Right lobe of liver (tissue), 6 donors: Measurements from ENCODE around the gene POLR1F. TPM values are rescaled to one million over a fixed set of nuclear protein-coding genes. Genes with fewer than 3 reads are reported as not detected.

Source experiments
- ATAC-seq, 4 donors: fragments of 200-7000 bp; cut with Tn5 transposase; one replicate each; pipeline ENCODE4 v1.9.1; 2020; ENCODE audit warnings: mild to moderate bottlenecking in 4 of 4, moderate library complexity in 4 of 4
- DNase-seq, 3 donors: peaks; one replicate each; pipeline ENCODE4 v3.0.0-alpha.2; 2020
- H3K27ac ChIP-seq, 3 donors: fragments of 200-600 bp; one replicate each; pipeline ENCODE4 v1.8.0; 2022
- H3K27me3 ChIP-seq, 2 donors: fragments of 200-600 bp; one replicate each; pipeline ENCODE4 v1.8.0; 2022
- H3K36me3 ChIP-seq, 4 donors: fragments of 200-600 bp; sonication (generic) in 1 of 4; one replicate each; pipeline versions ENCODE4 v1.5.1 to v1.8.0; 2017 to 2022; ENCODE audit warnings: control low read depth in 1 of 4
- H3K4me1 ChIP-seq, 4 donors: fragments of 200-600 bp; sonication (generic) in 1 of 4; one replicate each; pipeline versions ENCODE4 v1.5.1 to v1.8.0; 2017 to 2022; ENCODE audit warnings: control low read depth in 1 of 4
- H3K4me3 ChIP-seq, 3 donors: fragments of 200-600 bp; one replicate each; pipeline ENCODE4 v1.8.0; 2022
- H3K9me3 ChIP-seq, 4 donors: fragments of 200-600 bp; sonication (generic) in 1 of 4; one replicate each; pipeline versions ENCODE4 v1.5.1 to v1.8.0; 2017 to 2022; ENCODE audit warnings: control low read depth in 1 of 4
- CTCF ChIP-seq, 4 donors: fragments of 200-600 bp in 3 of 4; fragments of 450-650 bp in 1 of 4; IDR thresholded peaks; one replicate each; pipeline versions ENCODE4 v1.5.1 to v1.8.0; 2016 to 2022; ENCODE audit warnings: antibody characterized with exemption in 4 of 4, mild to moderate bottlenecking in 2 of 4
- POLR2A ChIP-seq: fragments of 450-650 bp; IDR thresholded peaks from one replicate; pipeline ENCODE4 v1.6.1; 2017; ENCODE audit warnings: antibody characterized with exemption, mild to moderate bottlenecking
- WGBS: methylation state at CpG from one replicate; pipeline ENCODE4 v1.1.6; 2018; ENCODE audit warnings: low coverage, low lambda C conversion rate; ENCODE audit not compliant: insufficient coverage; ENCODE audit errors: missing lambda C conversion rate; 5-methylcytosine and 5-hydroxymethylcytosine counted together
- intact Hi-C, 2 donors: fragments of 100-400 bp; cut with DNase I; formaldehyde crosslinking; loops; one replicate each; pipeline versions ENCODE4 v1.11.2 to v1.14.1; 2022
- total RNA-seq, 6 experiments: library from RNA; depleted of rRNA in 2 of 6; stranded (reverse); fragments of >200 nt in 2 of 6; fragmentation: NEBNext Ultra II Directional in 3 of 6; extraction: Animal tissue kit (Norgen Biotek cat#: 25700) in 3 of 6; gene quantifications; one replicate each; pipeline versions ENCODE4 v1.1.0 to v1.2.4, GENCODE V29; 2016 to 2023
- donor health status: DM: no; HTN: yes; CAD: no.
- donor health status: DM: no; HTN: no; CAD: no.
- donor health status: DM: no; HTN: no; CAD: no.
- donor health status: DM: no; HTN: yes; CAD: no.
- donor health status: DM: no; HTN: yes; CAD: no.

Gene POLR1F
- total RNA-seq, 6 experiments from 2014 or later: 2.9 to 10.1 (median 6.2) TPM

DNA sequence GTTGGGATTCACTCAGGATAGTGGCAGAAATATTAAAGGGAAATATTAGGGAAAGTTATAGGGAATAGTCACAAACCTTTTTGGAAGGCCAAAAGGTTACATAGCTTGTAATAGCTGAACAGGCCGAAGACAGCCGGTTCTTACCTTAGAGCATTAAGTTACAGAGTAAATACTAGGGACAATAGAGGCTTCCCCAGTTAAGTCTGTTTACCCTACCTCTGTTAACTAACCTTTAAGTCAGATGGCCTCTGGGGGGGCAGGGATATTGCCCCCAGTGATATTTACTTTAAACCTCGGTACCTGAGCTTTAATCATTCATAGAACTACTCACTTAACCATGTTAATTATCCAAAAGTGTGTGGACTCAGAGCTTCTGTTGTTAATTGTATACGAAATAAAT lies 7.4 kb downstream of the POLR1F start:
- no peak for TF ChIP-seq CTCF (IDR thresholded peaks at IDR 0.05)
- TF ChIP-seq POLR2A: no peak
- no peaks in the 10 kb centered on the region for H3K9me3 ChIP-seq

GRCh38 chr7:19700936-19701335 lies 7.9 kb downstream of the POLR1F start:
- ATAC-seq (no peak), DNase-seq (no peak)
- TF ChIP-seq POLR2A (no peak), CTCF (IDR thresholded peaks at IDR 0.05) (no peak)
- 87% methylated on average over 3 of the region's 3 CpGs for WGBS
- Histone ChIP-seq H3K36me3 (peaks cover 0 to 4% (median 0%) of the 10 kb centered on the region in 4 donors), H3K4me1 (no peaks in the 10 kb centered on the region), H3K9me3 (no peaks in the 10 kb centered on the region), H3K27ac (no peak overlapping the region), H3K27me3 (no peaks in the 10 kb centered on the region), H3K4me3 (no peak overlapping the region)
- intact Hi-C loops: no loop called here

More for the DNA sequence above, 7.4 kb downstream of the POLR1F start:
- DNase-seq (no peak), ATAC-seq (no peak)
- no peak overlapping the region for H3K27ac ChIP-seq
- no peaks in the 10 kb centered on the region for H3K27me3 ChIP-seq
- 78% methylated on average over 4 of the region's 4 CpGs for WGBS
- intact Hi-C loops: no loop called here
- H3K4me3 ChIP-seq: no peak overlapping the region
- peaks cover 0 to under 1% (median 0%) of the 10 kb centered on the region in 4 donors for H3K4me1 ChIP-seq
- H3K36me3 ChIP-seq: peaks cover 0 to 4% (median 0%) of the 10 kb centered on the region in 4 donors

- Histone ChIP-seq H3K4me3 (no peak overlapping the region), H3K27ac (no peak overlapping the region), H3K4me1 (no peaks in the 10 kb centered on the region), H3K9me3 (no peaks in the 10 kb centered on the region), H3K36me3 (peaks cover 0 to 4% (median 0%) of the 10 kb centered on the region in 4 donors), H3K27me3 (no peaks in the 10 kb centered on the region)
- 85% methylated on average over 3 of the region's 3 CpGs for WGBS
- no peak for DNase-seq
- TF ChIP-seq CTCF (IDR thresholded peaks at IDR 0.05) (no peak), POLR2A (no peak)
- intact Hi-C loops: no loop called here
- ATAC-seq: no peak
Measured at GRCh38 chr7:19698331-19698730, 10.5 kb downstream of the POLR1F start.

DNA sequence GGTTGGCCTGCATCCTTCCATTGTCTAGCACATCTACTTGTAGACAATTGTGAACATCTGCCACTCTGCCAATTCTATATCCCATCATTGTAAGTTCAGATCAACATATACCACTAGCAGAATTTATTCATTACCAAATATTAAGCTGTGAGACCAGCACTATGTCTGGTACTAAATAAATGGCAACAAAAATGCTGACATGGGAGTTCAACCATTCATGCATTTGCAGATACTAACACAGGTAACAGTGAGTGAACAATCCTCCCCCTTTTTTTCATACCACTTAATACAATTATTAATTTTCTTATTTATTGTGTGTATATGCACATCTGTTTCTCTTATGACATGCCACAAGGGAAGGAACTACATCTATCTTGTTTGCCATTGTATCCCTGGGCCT lies 11.9 kb downstream of the POLR1F start:
- ATAC-seq: no peak
- Histone ChIP-seq H3K36me3 (peaks cover 0 to 4% (median 0%) of the 10 kb centered on the region in 4 donors), H3K4me1 (no peaks in the 10 kb centered on the region), H3K27ac (no peak overlapping the region), H3K9me3 (no peaks in the 10 kb centered on the region), H3K4me3 (no peak overlapping the region), H3K27me3 (no peaks in the 10 kb centered on the region)
- DNase-seq: no peak
- TF ChIP-seq POLR2A (no peak), CTCF (IDR thresholded peaks at IDR 0.05) (no peak)
- intact Hi-C loops: no loop called here
